HEK293 (cell line): Measurements from ENCODE around the gene DPYSL3.
"Not testable (repeated sequence)": the region's sequence is repeated elsewhere in the genome, so short reads cannot be mapped to it uniquely, and the experiment has no call there.

Source experiments
- CTCF ChIA-PET: fragments of 350-600 bp; formaldehyde crosslinking; extraction: SDS; loops from one replicate; lab custom pipeline; 2021; ENCODE audit warnings: antibody characterized with exemption; lab: Yijun Ruan, JAX
- POLR2A ChIA-PET: fragments of 300-600 bp; formaldehyde crosslinking; extraction: SDS; loops from one replicate; lab custom pipeline; 2020; ENCODE audit warnings: antibody characterized with exemption, inconsistent platforms; lab: Yijun Ruan, JAX
- H3K27ac ChIP-seq: fragments of 200-500 bp; sonication (Bioruptor generic); 2 replicates; pipeline ENCODE4 v1.5.1; 2014; ENCODE audit warnings: low read depth, low read length, control low read depth, inconsistent platforms; ENCODE audit errors: extremely low read depth
- H3K36me3 ChIP-seq, 2 experiments: fragments of 200-500 bp in 1 of 2; sonication (Bioruptor generic) in 1 of 2; 1 replicate in 1 of 2; 2 replicates in 1 of 2; pipeline ENCODE4 v1.5.1; 2014 to 2017; ENCODE audit warnings: inconsistent platforms in 2 of 2, low read length in 2 of 2; ENCODE audit not compliant: control insufficient read depth in 2 of 2, insufficient read depth in 1 of 2
- H3K4me1 ChIP-seq: fragments of 200-500 bp; sonication (Bioruptor generic); 2 replicates; pipeline ENCODE4 v1.5.1; 2014; ENCODE audit warnings: mild to moderate bottlenecking, low read length, inconsistent platforms; ENCODE audit not compliant: control insufficient read depth, insufficient read depth
- H3K4me3 ChIP-seq: 2 replicates; pipeline ENCODE4 v1.5.1; 2011; ENCODE audit warnings: low read depth, mild to moderate bottlenecking, control low read depth, low read length, moderate library complexity
- H3K9me3 ChIP-seq: fragments of 200-500 bp; sonication (Bioruptor generic); 2 replicates; pipeline ENCODE4 v1.5.1; 2014; ENCODE audit warnings: low read depth, low read length, inconsistent platforms; ENCODE audit not compliant: control insufficient read depth, insufficient read depth
- CTCF ChIP-seq: fragments of 450-650 bp; formaldehyde crosslinking; IDR thresholded peaks from 2 replicates; pipeline ENCODE4 v1.5.1; 2016; ENCODE audit warnings: missing biosample characterization, missing genetic modification characterization
- SALL2 ChIP-seq: fragments of 450-650 bp; formaldehyde crosslinking; IDR thresholded peaks from 2 replicates; pipeline ENCODE4 v1.5.0; 2017; ENCODE audit warnings: missing biosample characterization, mild to moderate bottlenecking, missing genetic modification characterization, borderline replicate concordance
- ZNF169 ChIP-seq: fragments of 450-650 bp; formaldehyde crosslinking; IDR thresholded peaks from 2 replicates; pipeline ENCODE4 v1.5.1; 2016; ENCODE audit warnings: missing biosample characterization, missing genetic modification characterization
- ZNF311 ChIP-seq: fragments of 450-650 bp; formaldehyde crosslinking; IDR thresholded peaks from 2 replicates; pipeline ENCODE4 v1.5.1; 2017; ENCODE audit warnings: missing biosample characterization, missing genetic modification characterization, borderline replicate concordance
- ZNF335 ChIP-seq: fragments of 450-650 bp; formaldehyde crosslinking; conservative IDR thresholded peaks from 2 replicates; pipeline ENCODE4 v1.5.1; 2016; ENCODE audit warnings: missing biosample characterization, missing genetic modification characterization
- ZNF623 ChIP-seq: fragments of 450-650 bp; formaldehyde crosslinking; IDR thresholded peaks from 2 replicates; pipeline ENCODE4 v1.5.1; 2016; ENCODE audit warnings: missing biosample characterization, missing genetic modification characterization
- ZNF626 ChIP-seq: fragments of 450-650 bp; sonication (Bioruptor Pico); formaldehyde crosslinking; IDR thresholded peaks from 2 replicates; pipeline ENCODE4 v1.5.1; 2018; ENCODE audit warnings: missing biosample characterization, missing genetic modification characterization, inconsistent platforms
- ZNF654 ChIP-seq: fragments of 450-650 bp; formaldehyde crosslinking; IDR thresholded peaks from 2 replicates; pipeline ENCODE4 v1.5.1; 2016; ENCODE audit warnings: low read depth, missing biosample characterization, missing genetic modification characterization
- ZNF660 ChIP-seq: fragments of 450-650 bp; IDR thresholded peaks from 2 replicates; pipeline ENCODE4 v1.5.1; 2018; ENCODE audit warnings: missing biosample characterization, mild to moderate bottlenecking, missing genetic modification characterization
- ZNF785 ChIP-seq: fragments of 450-650 bp; formaldehyde crosslinking; IDR thresholded peaks from 2 replicates; pipeline ENCODE4 v1.5.1; 2016; ENCODE audit warnings: missing biosample characterization, missing genetic modification characterization
- ZNF843 ChIP-seq: fragments of 450-650 bp; formaldehyde crosslinking; IDR thresholded peaks from 2 replicates; pipeline ENCODE4 v1.5.1; 2016; ENCODE audit warnings: missing biosample characterization, missing genetic modification characterization
- ZSCAN4 ChIP-seq: fragments of 450-650 bp; formaldehyde crosslinking; IDR thresholded peaks from 2 replicates; pipeline ENCODE4 v1.5.1; 2017; ENCODE audit warnings: missing biosample characterization, missing genetic modification characterization
- ZXDB ChIP-seq: fragments of 450-650 bp; formaldehyde crosslinking; IDR thresholded peaks from 2 replicates; pipeline ENCODE4 v1.5.1; 2016; ENCODE audit warnings: missing biosample characterization, missing genetic modification characterization

The DPYSL3 gene

GRCh38 chr5:147373328-147373727, 136.5 kb downstream of the DPYSL3 start:
- Histone ChIP-seq H3K4me3 (no peak overlapping the region), H3K36me3 (no peaks in the 10 kb centered on the region), H3K27ac (no peak overlapping the region), H3K4me1 (no peaks in the 10 kb centered on the region), H3K9me3 (no peaks in the 10 kb centered on the region)
- TF ChIP-seq ZNF311 (no peak), ZNF623 (tag by site-specific recombination) (no peak), ZNF843 (tag by site-specific recombination) (no peak), SALL2 (no peak), ZNF785 (no peak)
- ChIA-PET CTCF (interaction anchor here (0.7 to 2.5 kb wide), 3 partner anchors 149 to 205 kb away, joined by 3 to 14 read pairs (median 8); no protein-coding TSS in a partner anchor), POLR2A (no interaction called here)

- ChIA-PET POLR2A (no interaction called here), CTCF (interaction anchor here (0.6 to 2.5 kb wide), 7 partner anchors 29 to 837 kb away, joined by 3 to 14 read pairs (median 4); partner anchors contain the start of gene STK32A)
- Histone ChIP-seq H3K36me3 (no peaks in the 10 kb centered on the region), H3K9me3 (no peaks in the 10 kb centered on the region), H3K4me3 (no peak overlapping the region), H3K4me1 (no peaks in the 10 kb centered on the region), H3K27ac (no peak overlapping the region)
- TF ChIP-seq ZNF660 (tag by site-specific recombination) (no peak), CTCF (no peak)
These were observed 137.7 kb downstream of the DPYSL3 start for GRCh38 chr5:147372191-147372590.

GRCh38 chr5:147371290-147371689, 138.6 kb downstream of the DPYSL3 start:
- ChIA-PET POLR2A (no interaction called here), CTCF (interaction anchor here (0.6 to 3.5 kb wide), 9 partner anchors 17 to 836 kb away, joined by 3 to 51 read pairs (median 4); partner anchors contain the start of gene STK32A)
- TF ChIP-seq ZNF623 (tag by site-specific recombination) (peak; percentile 84), CTCF (no peak)
- Histone ChIP-seq H3K27ac (no peak overlapping the region), H3K4me1 (no peaks in the 10 kb centered on the region), H3K36me3 (no peaks in the 10 kb centered on the region), H3K9me3 (no peaks in the 10 kb centered on the region), H3K4me3 (no peak overlapping the region)

GRCh38 chr5:147369742-147370374, 140.0 kb downstream of the DPYSL3 start:
- POLR2A ChIA-PET, result no interaction called here
- no peaks in the 10 kb centered on the region for H3K36me3 ChIP-seq
- H3K4me1 ChIP-seq, result no peaks in the 10 kb centered on the region
- H3K9me3 ChIP-seq, result no peaks in the 10 kb centered on the region
- TF ChIP-seq ZNF169 (tag by site-specific recombination) (no peak), ZNF335 (tag by site-specific recombination) (no peak), CTCF (peak; percentile 37; the same call in 1 of the 2 replicates), ZNF626 (tag by site-specific recombination) (no peak), ZXDB (tag by site-specific recombination) (no peak), ZSCAN4 (tag by site-specific recombination) (no peak), ZNF654 (tag by site-specific recombination) (peak; percentile 53)
- no peak overlapping the region for H3K27ac ChIP-seq
- no peak overlapping the region for H3K4me3 ChIP-seq
- CTCF ChIA-PET, result interaction anchor here (0.5 to 3.5 kb wide), 44 partner anchors 9 to 918 kb away, joined by 3 to 51 read pairs (median 4); partner anchors contain the start of gene STK32A

GRCh38 chr5:147367381-147367780, 142.5 kb downstream of the DPYSL3 start:
- H3K9me3 ChIP-seq, POLR2A ChIA-PET: not testable (repeated sequence)

More at GRCh38 chr5:147367381-147367780, 142.5 kb downstream of the DPYSL3 start:
- CTCF ChIA-PET, result interaction anchor here (1.0 to 3.3 kb wide), 2 partner anchors 178 to 211 kb away, joined by 3 to 25 read pairs; no protein-coding TSS in a partner anchor
- not testable (repeated sequence) for H3K4me3 ChIP-seq, H3K27ac ChIP-seq, H3K4me1 ChIP-seq, H3K36me3 ChIP-seq
